HCT116 (cell line): ENCODE results near the gene FOXN3. TPM values are rescaled to one million over a fixed set of nuclear protein-coding genes. Genes with fewer than 3 reads are reported as not detected.

Experiments
- ATAC-seq: fragments of 200-7000 bp; cut with Tn5 transposase; 2 replicates; pipeline ENCODE4 v1.9.1; 2020; ENCODE audit warnings: mild to moderate bottlenecking, moderate library complexity
- BruUV-seq: library from RNA; stranded (reverse); fragments of 400-500 nt; replicated peaks from 2 replicates; lab custom pipeline; 2021; lab: Mats Ljungman, UMichigan
- CTCF ChIA-PET: fragments of 300-600 bp; sonication (Branson Sonifier 250); formaldehyde crosslinking; loops from one replicate; lab custom pipeline; 2021; ENCODE audit warnings: antibody characterized with exemption; lab: Charles Lee
- POLR2A ChIA-PET: fragments of 300-600, 350-600 bp; sonication (Branson Sonifier 250); formaldehyde crosslinking; loops from one replicate; lab custom pipeline; 2021; ENCODE audit warnings: antibody characterized with exemption; lab: Charles Lee
- RAD21 ChIA-PET, 2 experiments: fragments of 300-600 bp; sonication (Branson Sonifier 250); formaldehyde crosslinking; loops; one replicate each; lab custom pipeline; 2023; ENCODE audit warnings: low total read pairs in 2 of 2; ENCODE audit not compliant: uncharacterized antibody in 2 of 2, unreplicated experiment in 2 of 2, low non-redundant PET in 1 of 2; lab: Charles Lee
- DNase-seq: peaks from one replicate; pipeline ENCODE4 v3.0.0-alpha.2; 2010; ENCODE audit warnings: low read depth, low spot score
- H2AFZ ChIP-seq: fragments of 200-600 bp; shearing (Covaris generic), sonication (generic); 2 replicates; pipeline ENCODE4 v1.6.1; 2017; ENCODE audit warnings: low read depth, mixed run types, mixed read lengths, antibody characterized with exemption, low read length; ENCODE audit not compliant: poor library complexity, severe bottlenecking
- H3K27ac ChIP-seq: 2 replicates; pipeline ENCODE4 v1.5.1; 2012; ENCODE audit warnings: low read depth, low read length
- H3K27me3 ChIP-seq: fragments of 200-600 bp; sonication (generic); 2 replicates; pipeline ENCODE4 v1.6.1; 2016; ENCODE audit warnings: mixed run types, low read length, mixed read lengths; ENCODE audit not compliant: insufficient read depth
- H3K36me3 ChIP-seq, 2 experiments: fragments of 200-500 bp in 1 of 2; fragments of 200-600 bp in 1 of 2; sonication (Bioruptor generic) in 1 of 2; sonication (generic) in 1 of 2; 2 replicates each; pipeline versions ENCODE4 v1.5.1 to v1.6.1; 2014 to 2016; ENCODE audit warnings: low read length in 2 of 2, inconsistent platforms in 1 of 2, mixed read lengths in 1 of 2, mixed run types in 1 of 2; ENCODE audit not compliant: insufficient read depth in 2 of 2, control insufficient read depth in 1 of 2
- H3K4me1 ChIP-seq, 2 experiments: fragments of 200-600 bp in 1 of 2; sonication (generic) in 1 of 2; 2 replicates each; pipeline versions ENCODE4 v1.5.1 to v1.6.1; 2012 to 2017; ENCODE audit warnings: low read length in 2 of 2, inconsistent platforms in 1 of 2, mild to moderate bottlenecking in 1 of 2, mixed read lengths in 1 of 2, mixed run types in 1 of 2, moderate library complexity in 1 of 2; ENCODE audit not compliant: insufficient read depth in 2 of 2, control insufficient read depth in 1 of 2
- H3K4me2 ChIP-seq: fragments of 200-600 bp; sonication (generic); 2 replicates; pipeline ENCODE4 v1.6.1; 2017; ENCODE audit warnings: mixed run types, low read length, mixed read lengths
- H3K4me3 ChIP-seq, 2 experiments: fragments of 200-600 bp in 1 of 2; sonication (generic) in 1 of 2; replicated peaks in 1 of 2; 2 replicates each; pipeline ENCODE4 v1.5.1; 2011 to 2016; ENCODE audit warnings: low read length in 2 of 2, control low read depth in 1 of 2, low read depth in 1 of 2, mild to moderate bottlenecking in 1 of 2, mixed read lengths in 1 of 2, mixed run types in 1 of 2
- H3K79me2 ChIP-seq: fragments of 200-600 bp; sonication (generic); 2 replicates; pipeline ENCODE4 v1.6.1; 2017; ENCODE audit warnings: mild to moderate bottlenecking, mixed run types, low read length, moderate library complexity, mixed read lengths; ENCODE audit not compliant: insufficient read depth
- H3K9ac ChIP-seq: fragments of 200-600 bp; sonication (generic); 2 replicates; pipeline ENCODE4 v1.6.1; 2016; ENCODE audit warnings: low read length, mixed read lengths
- H3K9me2 ChIP-seq: fragments of 200-600 bp; sonication (generic), shearing (Covaris generic); 2 replicates; pipeline ENCODE4 v1.6.1; 2017; ENCODE audit warnings: mixed run types, mild to moderate bottlenecking, moderate library complexity; ENCODE audit not compliant: insufficient read depth
- H3K9me3 ChIP-seq, 2 experiments: fragments of 200-500 bp in 1 of 2; fragments of 200-600 bp in 1 of 2; sonication (Bioruptor generic) in 1 of 2; sonication (generic) in 1 of 2; 2 replicates each; pipeline ENCODE4 v1.6.1; 2014 to 2017; ENCODE audit warnings: low read length in 2 of 2, mixed read lengths in 2 of 2, inconsistent platforms in 1 of 2, low read depth in 1 of 2, mild to moderate bottlenecking in 1 of 2, mixed run types in 1 of 2, moderate library complexity in 1 of 2; ENCODE audit not compliant: control insufficient read depth in 1 of 2, insufficient read depth in 1 of 2
- H4K20me1 ChIP-seq: fragments of 200-600 bp; sonication (generic), shearing (Covaris generic); 2 replicates; pipeline ENCODE4 v1.6.1; 2017; ENCODE audit warnings: mixed run types, mild to moderate bottlenecking, moderate library complexity; ENCODE audit not compliant: insufficient read depth
- CBX3 ChIP-seq: IDR thresholded peaks from 2 replicates; pipeline ENCODE4 v1.6.1; 2012; ENCODE audit warnings: low read depth
- CEBPB ChIP-seq: IDR thresholded peaks from 2 replicates; pipeline ENCODE4 v1.6.1; 2012; ENCODE audit warnings: low read depth
- EGR1 ChIP-seq: IDR thresholded peaks from 2 replicates; pipeline ENCODE4 v1.6.1; 2012; ENCODE audit warnings: low read depth
- ELF1 ChIP-seq: IDR thresholded peaks from 2 replicates; pipeline ENCODE4 v1.6.1; 2012; ENCODE audit warnings: low read depth, borderline replicate concordance
- EZH2 ChIP-seq: fragments of 200-600 bp; sonication (generic); IDR thresholded peaks from 2 replicates; pipeline ENCODE4 v1.6.1; 2017; ENCODE audit warnings: antibody characterized with exemption, mixed run types
- EZH2phosphoT487 ChIP-seq: fragments of 200-600 bp; IDR thresholded peaks from 2 replicates; pipeline ENCODE4 v1.6.1; 2018; ENCODE audit warnings: antibody characterized with exemption, borderline replicate concordance
- FOSL1 ChIP-seq: IDR thresholded peaks from 2 replicates; pipeline ENCODE4 v1.6.1; 2012; ENCODE audit warnings: low read depth
- POLR2A ChIP-seq: IDR thresholded peaks from 2 replicates; pipeline ENCODE4 v1.7.0; 2011; ENCODE audit warnings: borderline replicate concordance; ENCODE audit not compliant: insufficient read depth, insufficient read length; ENCODE audit errors: extremely low read depth
- POLR2AphosphoS5 ChIP-seq: IDR thresholded peaks from 2 replicates; pipeline ENCODE4 v1.6.1; 2011; ENCODE audit warnings: mild to moderate bottlenecking, low read depth, low read length, moderate library complexity
- RAD21 ChIP-seq: IDR thresholded peaks from 2 replicates; pipeline ENCODE4 v1.6.1; 2012; ENCODE audit warnings: low read depth, mild to moderate bottlenecking
- SP1 ChIP-seq: IDR thresholded peaks from 2 replicates; pipeline ENCODE4 v1.6.1; 2012; ENCODE audit warnings: low read depth
- TCF7L2 ChIP-seq: IDR thresholded peaks from 2 replicates; pipeline ENCODE4 v1.7.0; 2011; ENCODE audit warnings: borderline replicate concordance, inconsistent platforms; ENCODE audit not compliant: insufficient read depth, insufficient read length; ENCODE audit errors: extremely low read depth
- YY1 ChIP-seq: IDR thresholded peaks from 2 replicates; pipeline ENCODE4 v1.6.1; 2011; ENCODE audit warnings: low read length, low read depth, moderate library complexity, mild to moderate bottlenecking; ENCODE audit not compliant: insufficient replicate concordance; ENCODE audit errors: extremely low read depth
- ZFX ChIP-seq: fragments of 450-650 bp; IDR thresholded peaks from 2 replicates; pipeline ENCODE4 v1.6.1; 2017
- ZNF274 ChIP-seq: fragments of 200-500 bp; sonication (Bioruptor generic); IDR thresholded peaks from 2 replicates; pipeline ENCODE4 v1.6.1; 2014; ENCODE audit warnings: mild to moderate bottlenecking, low read depth, low read length, inconsistent platforms
- intact Hi-C: fragments of 100-400 bp; cut with micrococcal nuclease; formaldehyde crosslinking; loops from 2 replicates; pipeline ENCODE4 v1.10.0; 2022
- total RNA-seq: library from RNA; stranded (reverse); gene quantifications from one replicate; pipeline ENCODE4 v1.2.1, GENCODE V29; 2021; ENCODE audit not compliant: unreplicated experiment
- TF ChIP-seq, protein P1 (sequence below): IDR thresholded peaks from 2 replicates; pipeline ENCODE4 v1.6.1; 2012
- TF ChIP-seq, protein P2 (sequence below): IDR thresholded peaks from 2 replicates; pipeline ENCODE4 v1.6.1; 2012
- TF ChIP-seq, protein P3 (sequence below): IDR thresholded peaks from 2 replicates; pipeline ENCODE4 v1.6.1; 2011; ENCODE audit warnings: mild to moderate bottlenecking, low read length, moderate library complexity; ENCODE audit not compliant: insufficient replicate concordance; ENCODE audit errors: extremely low read depth
- TF ChIP-seq, protein P4 (sequence below): IDR thresholded peaks from 2 replicates; pipeline ENCODE4 v1.6.1; 2012; ENCODE audit warnings: low read depth

The FOXN3 gene
- total RNA-seq, 1 experiment from 2014 or later = 20.0 TPM

- H3K4me2 ChIP-seq = peak overlapping the region; percentile 57
- ChIA-PET RAD21 (no interaction called here), POLR2A (no interaction called here), CTCF (interaction anchor here (1.3 kb wide), 1 partner anchor 8 kb away, joined by 3 read pairs; no protein-coding TSS in a partner anchor)
- H3K9me3 ChIP-seq = no peaks in the 10 kb centered on the region
- no peaks in the 10 kb centered on the region for H3K36me3 ChIP-seq
- H3K27me3 ChIP-seq = no peaks in the 10 kb centered on the region
- H3K9ac ChIP-seq = no peak overlapping the region
- no peaks in the 10 kb centered on the region for H4K20me1 ChIP-seq
- H2AFZ ChIP-seq = no peak overlapping the region
- H3K4me1 ChIP-seq = peaks cover 13 to 23% of the 10 kb centered on the region in 2 experiments; a peak in 3 of 4 replicates
- peaks cover 3% of the 10 kb centered on the region; the same call in 1 of the 2 replicates for H3K9me2 ChIP-seq
- intact Hi-C loops = no loop called here
- H3K4me3 ChIP-seq = no peak overlapping the region
- no TSS peak for BruUV-seq
- H3K79me2 ChIP-seq = no peaks in the 10 kb centered on the region
- no peak overlapping the region for H3K27ac ChIP-seq
- ATAC-seq = peak; percentile 86
- peak; percentile 73 for DNase-seq
- no peak for TF ChIP-seq EZH2phosphoT487
- peak; percentile 87 for TF ChIP-seq SP1
- TF ChIP-seq EGR1 = no peak
- no peak for TF ChIP-seq CEBPB
- no peak for TF ChIP-seq ELF1
- no peak for TF ChIP-seq ZFX
- TF ChIP-seq EZH2 = no peak
- no peak for TF ChIP-seq RAD21
- TF ChIP-seq ZNF274 = no peak
- TF ChIP-seq FOSL1 = peak; percentile 84
- TF ChIP-seq, protein P1, sequence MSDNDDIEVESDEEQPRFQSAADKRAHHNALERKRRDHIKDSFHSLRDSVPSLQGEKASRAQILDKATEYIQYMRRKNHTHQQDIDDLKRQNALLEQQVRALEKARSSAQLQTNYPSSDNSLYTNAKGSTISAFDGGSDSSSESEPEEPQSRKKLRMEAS = peak; percentile 42; the same call in 1 of the 2 replicates
- peak; percentile 87 for TF ChIP-seq CBX3
- TF ChIP-seq, protein P2, sequence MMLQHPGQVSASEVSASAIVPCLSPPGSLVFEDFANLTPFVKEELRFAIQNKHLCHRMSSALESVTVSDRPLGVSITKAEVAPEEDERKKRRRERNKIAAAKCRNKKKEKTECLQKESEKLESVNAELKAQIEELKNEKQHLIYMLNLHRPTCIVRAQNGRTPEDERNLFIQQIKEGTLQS = no peak
- TF ChIP-seq TCF7L2 = no peak
- peak; percentile 35; the same call in 1 of the 2 replicates for TF ChIP-seq POLR2AphosphoS5
- TF ChIP-seq, protein P3, sequence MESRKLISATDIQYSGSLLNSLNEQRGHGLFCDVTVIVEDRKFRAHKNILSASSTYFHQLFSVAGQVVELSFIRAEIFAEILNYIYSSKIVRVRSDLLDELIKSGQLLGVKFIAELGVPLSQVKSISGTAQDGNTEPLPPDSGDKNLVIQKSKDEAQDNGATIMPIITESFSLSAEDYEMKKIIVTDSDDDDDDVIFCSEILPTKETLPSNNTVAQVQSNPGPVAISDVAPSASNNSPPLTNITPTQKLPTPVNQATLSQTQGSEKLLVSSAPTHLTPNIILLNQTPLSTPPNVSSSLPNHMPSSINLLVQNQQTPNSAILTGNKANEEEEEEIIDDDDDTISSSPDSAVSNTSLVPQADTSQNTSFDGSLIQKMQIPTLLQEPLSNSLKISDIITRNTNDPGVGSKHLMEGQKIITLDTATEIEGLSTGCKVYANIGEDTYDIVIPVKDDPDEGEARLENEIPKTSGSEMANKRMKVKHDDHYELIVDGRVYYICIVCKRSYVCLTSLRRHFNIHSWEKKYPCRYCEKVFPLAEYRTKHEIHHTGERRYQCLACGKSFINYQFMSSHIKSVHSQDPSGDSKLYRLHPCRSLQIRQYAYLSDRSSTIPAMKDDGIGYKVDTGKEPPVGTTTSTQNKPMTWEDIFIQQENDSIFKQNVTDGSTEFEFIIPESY = no peak
- TF ChIP-seq YY1 = peak; percentile 67
- TF ChIP-seq, protein P4, sequence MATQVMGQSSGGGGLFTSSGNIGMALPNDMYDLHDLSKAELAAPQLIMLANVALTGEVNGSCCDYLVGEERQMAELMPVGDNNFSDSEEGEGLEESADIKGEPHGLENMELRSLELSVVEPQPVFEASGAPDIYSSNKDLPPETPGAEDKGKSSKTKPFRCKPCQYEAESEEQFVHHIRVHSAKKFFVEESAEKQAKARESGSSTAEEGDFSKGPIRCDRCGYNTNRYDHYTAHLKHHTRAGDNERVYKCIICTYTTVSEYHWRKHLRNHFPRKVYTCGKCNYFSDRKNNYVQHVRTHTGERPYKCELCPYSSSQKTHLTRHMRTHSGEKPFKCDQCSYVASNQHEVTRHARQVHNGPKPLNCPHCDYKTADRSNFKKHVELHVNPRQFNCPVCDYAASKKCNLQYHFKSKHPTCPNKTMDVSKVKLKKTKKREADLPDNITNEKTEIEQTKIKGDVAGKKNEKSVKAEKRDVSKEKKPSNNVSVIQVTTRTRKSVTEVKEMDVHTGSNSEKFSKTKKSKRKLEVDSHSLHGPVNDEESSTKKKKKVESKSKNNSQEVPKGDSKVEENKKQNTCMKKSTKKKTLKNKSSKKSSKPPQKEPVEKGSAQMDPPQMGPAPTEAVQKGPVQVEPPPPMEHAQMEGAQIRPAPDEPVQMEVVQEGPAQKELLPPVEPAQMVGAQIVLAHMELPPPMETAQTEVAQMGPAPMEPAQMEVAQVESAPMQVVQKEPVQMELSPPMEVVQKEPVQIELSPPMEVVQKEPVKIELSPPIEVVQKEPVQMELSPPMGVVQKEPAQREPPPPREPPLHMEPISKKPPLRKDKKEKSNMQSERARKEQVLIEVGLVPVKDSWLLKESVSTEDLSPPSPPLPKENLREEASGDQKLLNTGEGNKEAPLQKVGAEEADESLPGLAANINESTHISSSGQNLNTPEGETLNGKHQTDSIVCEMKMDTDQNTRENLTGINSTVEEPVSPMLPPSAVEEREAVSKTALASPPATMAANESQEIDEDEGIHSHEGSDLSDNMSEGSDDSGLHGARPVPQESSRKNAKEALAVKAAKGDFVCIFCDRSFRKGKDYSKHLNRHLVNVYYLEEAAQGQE = no peak
- no peak for TF ChIP-seq POLR2A
These were observed 230.8 kb downstream of the FOXN3 start for GRCh38 chr14:89185919-89186855.
